K562 (cell line): Measurements from ENCODE around the gene CLCF1. TPM values are rescaled to one million over a fixed set of nuclear protein-coding genes. Genes with fewer than 3 reads are reported as not detected.

Experiments used
- ATAC-seq: fragments of 200-7000 bp; cut with Tn5 transposase; 3 replicates; pipeline ENCODE4 v1.9.1; 2020; ENCODE audit warnings: moderate library complexity
- BruUV-seq: library from RNA; stranded (reverse); fragments of 400-500 nt; replicated peaks from 2 replicates; lab custom pipeline; 2021; lab: Mats Ljungman, UMichigan
- CTCF ChIA-PET: fragments of 300-600 bp; formaldehyde crosslinking; extraction: SDS; loops from one replicate; lab custom pipeline; 2021; ENCODE audit warnings: low intra/inter-chr PET ratio; lab: Yijun Ruan, JAX
- POLR2A ChIA-PET: fragments of 300-600, 350-650 bp; sonication (Branson Sonifier 250); formaldehyde crosslinking; extraction: SDS; loops from one replicate; lab custom pipeline; 2021; ENCODE audit warnings: antibody characterized with exemption, inconsistent platforms; lab: Yijun Ruan, JAX
- DNase-seq, 4 experiments: peaks; one replicate each; pipeline versions ENCODE4 v3.0.0 to v3.0.0-alpha.2; 2011 to 2018; ENCODE audit warnings: low spot score in 3 of 4, mixed read lengths in 3 of 4; ENCODE audit errors: extremely low read depth in 1 of 4
- FAIRE-seq: peaks from 2 replicates; lab custom pipeline; 2011; peaks lifted over from hg19 to GRCh38; lab: Jason Lieb, UNC
- H2AFZ ChIP-seq: 2 replicates; pipeline ENCODE4 v1.6.0; 2011; ENCODE audit warnings: low read depth, low read length, control low read depth, inconsistent platforms
- H3K27ac ChIP-seq: fragments of 200-600 bp; 3 replicates; pipeline ENCODE4 v1.8.0; 2011; ENCODE audit warnings: low read depth, mild to moderate bottlenecking, control low read depth, inconsistent platforms, low read length, moderate library complexity, mixed read lengths; ENCODE audit errors: extremely low read depth
- H3K27me3 ChIP-seq, 2 experiments: fragments of 300-600 bp in 1 of 2; 2 replicates in 1 of 2; 3 replicates in 1 of 2; pipeline versions ENCODE4 v1.6.0 to v1.8.0; 2011; ENCODE audit warnings: inconsistent platforms in 2 of 2, low read length in 2 of 2, mild to moderate bottlenecking in 1 of 2, mixed read lengths in 1 of 2, moderate library complexity in 1 of 2; ENCODE audit not compliant: control insufficient read depth in 2 of 2, insufficient read depth in 2 of 2
- H3K36me3 ChIP-seq: fragments of 300-600 bp; 3 replicates; pipeline ENCODE4 v1.8.0; 2011; ENCODE audit warnings: mild to moderate bottlenecking, low read length, inconsistent platforms; ENCODE audit not compliant: control insufficient read depth, insufficient read depth
- H3K4me1 ChIP-seq, 2 experiments: fragments of 200-600 bp in 1 of 2; replicated peaks in 1 of 2; 2 replicates in 1 of 2; 3 replicates in 1 of 2; pipeline versions ENCODE4 v1.5.1 to v1.8.0; 2011; ENCODE audit warnings: inconsistent platforms in 2 of 2, low read length in 2 of 2, mild to moderate bottlenecking in 1 of 2, mixed read lengths in 1 of 2, moderate library complexity in 1 of 2; ENCODE audit not compliant: control insufficient read depth in 2 of 2, insufficient read depth in 2 of 2
- H3K4me2 ChIP-seq: 2 replicates; pipeline ENCODE4 v1.6.1; 2011; ENCODE audit warnings: low read length, control low read depth, inconsistent platforms, mixed read lengths; ENCODE audit not compliant: insufficient read depth
- H3K4me3 ChIP-seq: fragments of 200-600 bp; sonication (generic), shearing (Covaris generic); 2 replicates; pipeline ENCODE4 v1.5.1; 2016; ENCODE audit warnings: control low read depth, inconsistent platforms
- H3K79me2 ChIP-seq: fragments of 200-600 bp; 3 replicates; pipeline ENCODE4 v1.8.0; 2011; ENCODE audit warnings: low read length, inconsistent platforms; ENCODE audit not compliant: control insufficient read depth, insufficient read depth
- H3K9ac ChIP-seq, 2 experiments: 2 replicates each; pipeline versions ENCODE4 v1.6.0 to v1.6.1; 2011; ENCODE audit warnings: low read depth in 2 of 2, low read length in 2 of 2, control low read depth in 1 of 2, inconsistent platforms in 1 of 2, mild to moderate bottlenecking in 1 of 2, mixed read lengths in 1 of 2; ENCODE audit not compliant: insufficient read depth in 1 of 2
- H3K9me1 ChIP-seq: one replicate; pipeline ENCODE4 v1.6.0; 2011; ENCODE audit warnings: inconsistent platforms, mild to moderate bottlenecking, low read length, moderate library complexity; ENCODE audit not compliant: control insufficient read depth, insufficient read depth
- H3K9me3 ChIP-seq: replicated peaks from 2 replicates; pipeline ENCODE4 v1.5.1; 2011; ENCODE audit warnings: low read depth, low read length, inconsistent platforms; ENCODE audit not compliant: control insufficient read depth, insufficient read depth
- H4K20me1 ChIP-seq: replicated peaks from 2 replicates; pipeline ENCODE4 v1.6.1; 2011; ENCODE audit warnings: low read length, inconsistent platforms, mixed read lengths; ENCODE audit not compliant: control insufficient read depth, insufficient read depth
- HSF4 ChIP-seq: fragments of 250-450 bp; sonication (Bioruptor Pico); IDR thresholded peaks from 2 replicates; pipeline ENCODE4 v2.1.2; 2022; ENCODE audit warnings: mild to moderate bottlenecking, moderate library complexity, borderline replicate concordance
- LEF1 ChIP-seq: fragments of 450-650 bp; IDR thresholded peaks from 2 replicates; pipeline ENCODE4 v1.6.1; 2016; ENCODE audit warnings: mild to moderate bottlenecking
- PCBP2 ChIP-seq: fragments of 200-400 bp; formaldehyde crosslinking; IDR thresholded peaks from 2 replicates; pipeline ENCODE4 v1.6.1; 2018; ENCODE audit warnings: low read length, low read depth, mild to moderate bottlenecking, moderate library complexity; ENCODE audit not compliant: poor library complexity, severe bottlenecking
- SREBF2 ChIP-seq: sonication (generic); formaldehyde crosslinking; IDR thresholded peaks from 2 replicates; pipeline ENCODE4 v1.4.0; 2020; ENCODE audit warnings: mild to moderate bottlenecking, missing genetic modification reagents
- ZNF717 ChIP-seq: fragments of 250-450 bp; sonication (Bioruptor Pico); IDR thresholded peaks from 2 replicates; pipeline ENCODE4 v1.5.0; 2021
- WGBS: fragments of 100-300 bp; shearing (Covaris generic); methylation state at CpG from one replicate; pipeline ENCODE4 v1.1.6; 2016; ENCODE audit warnings: low coverage, mixed read lengths; ENCODE audit not compliant: insufficient coverage; ENCODE audit errors: missing lambda C conversion rate; 5-methylcytosine and 5-hydroxymethylcytosine counted together
- in situ Hi-C: fragments of 300-500 bp; cut with MboI; formaldehyde crosslinking; loops from 4 replicates; pipeline ENCODE4 v1.15.0; 2018; ENCODE audit warnings: inconsistent platforms, mixed read lengths
- intact Hi-C: fragments of 100-400 bp; cut with micrococcal nuclease; formaldehyde crosslinking; loops from 2 replicates; pipeline ENCODE4 v1.14.2; 2022
- polyA plus RNA-seq, 8 experiments: library from polyadenylated mRNA; depleted of rRNA in 4 of 8; stranded (reverse) in 5 of 8; unstranded in 3 of 8; fragments of >200 nt; fragmentation: Nextera tagmentation in 2 of 8; fragmentation: Illumina TruSeq in 1 of 8; extraction: Ambion mirVana in 2 of 8; extraction: Trizol in 1 of 8; gene quantifications; 2 replicates each; pipeline versions ENCODE4 v1.2.1 to v1.2.3, GENCODE V29; 2011 to 2014; ENCODE audit warnings: inconsistent platforms in 1 of 8, missing spikeins in 1 of 8
- total RNA-seq, 7 experiments: library from RNA; depleted of rRNA in 6 of 7; stranded (reverse); fragments of >200 nt in 6 of 7; fragmentation: Illumina TruSeq in 2 of 7; extraction: Trizol in 2 of 7; gene quantifications; 2 replicates each; pipeline versions ENCODE4 v1.2.1 to v1.2.3, GENCODE V29; 2011 to 2021; ENCODE audit warnings: low replicate concordance in 1 of 7
- TF ChIP-seq, protein P1 (sequence below): fragments of 250-450 bp; sonication (Bioruptor Pico); IDR thresholded peaks from 2 replicates; pipeline ENCODE4 v1.4.0; 2020; ENCODE audit warnings: mild to moderate bottlenecking, moderate library complexity
- TF ChIP-seq, protein P2 (sequence below), 2 experiments: fragments of 450-650 bp in 1 of 2; sonication (generic) in 1 of 2; formaldehyde crosslinking in 1 of 2; IDR thresholded peaks; 2 replicates each; pipeline versions ENCODE4 v1.7.1 to v1.9.0; 2016 to 2022; ENCODE audit warnings: inconsistent platforms in 1 of 2, mild to moderate bottlenecking in 1 of 2, missing genetic modification reagents in 1 of 2

Gene CLCF1
- total and polyA plus RNA-seq, 9 of the 15 experiments (the other 6 are each of a cell fraction or from before 2014, with no cell fraction given) = 0.49 to 5.8 (median 3.0) TPM

DNA sequence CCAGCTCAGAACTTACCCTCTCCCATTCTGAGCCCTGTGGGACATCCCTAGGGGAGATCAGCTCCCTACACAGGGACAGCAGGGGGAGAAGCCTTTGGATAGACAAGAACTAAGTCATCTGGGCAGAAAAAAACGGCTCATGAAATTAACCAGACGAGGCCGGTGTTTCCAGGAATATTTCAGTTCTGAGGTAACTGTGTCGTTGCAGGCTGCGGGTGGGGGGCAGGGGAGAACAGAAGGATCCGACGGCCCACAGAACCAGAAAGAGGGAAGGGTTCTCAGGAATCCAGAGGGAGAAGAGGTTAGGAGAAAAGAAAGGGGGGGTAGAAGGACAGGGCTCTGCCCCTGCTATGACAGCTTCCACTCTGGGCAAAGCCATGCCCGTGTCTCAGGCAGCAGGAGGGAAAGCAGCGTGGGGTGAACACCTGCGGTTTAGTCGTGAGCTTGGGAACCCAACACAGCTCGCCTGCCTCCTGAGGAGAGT is 3.6 kb downstream of the CLCF1 start (continued):
- no peak for TF ChIP-seq SREBF2 (CRISPR knock-in tag)

DNA sequence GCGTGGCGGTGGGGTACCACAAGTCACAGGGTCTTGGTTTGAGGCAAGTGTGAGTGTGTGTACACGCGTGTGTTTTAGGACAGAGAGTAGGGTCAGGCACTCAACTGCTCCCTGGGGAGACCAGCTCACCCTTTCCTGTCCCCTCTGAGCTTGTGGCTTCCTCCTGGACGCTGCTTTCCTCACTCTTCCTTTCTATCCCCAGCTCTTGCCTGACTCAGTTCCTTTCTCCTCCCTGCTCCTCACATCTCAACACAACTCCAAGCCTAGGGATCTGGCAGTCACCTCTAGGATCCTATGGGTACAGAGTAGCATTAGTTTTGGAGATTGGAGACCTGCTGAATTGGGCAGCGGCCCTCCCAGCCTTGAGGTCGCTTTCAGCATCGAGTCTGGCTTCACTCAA is 4.1 kb downstream of the CLCF1 start:
- H3K4me3 ChIP-seq = no peak overlapping the region
- H3K27me3 ChIP-seq = no peaks in the 10 kb centered on the region
- H3K4me2 ChIP-seq = no peak overlapping the region
- 91% methylated on average over 8 of the region's 8 CpGs for WGBS
- H3K9ac ChIP-seq = peak overlapping the region in 1 of 2 experiments; percentile 73; a peak in 1 of 4 replicates
- DNase-seq = no peak
- no TSS peak for BruUV-seq
- peaks cover 36% of the 10 kb centered on the region; the same call in 2 of the 3 replicates for H3K79me2 ChIP-seq
- H3K4me1 ChIP-seq = peaks cover 33 to 73% of the 10 kb centered on the region in 2 experiments
- ChIA-PET CTCF (no interaction called here), POLR2A (interaction anchor here (0.6 to 1.4 kb wide), 6 partner anchors 10 to 85 kb away, joined by 3 to 5 read pairs (median 4); partner anchors contain the start of gene PPP1CA)
- peak; percentile 26 for FAIRE-seq
- H3K36me3 ChIP-seq = peaks cover 4% of the 10 kb centered on the region; the same call in 1 of the 3 replicates
- intact Hi-C loops = no loop called here
- ATAC-seq = no peak
- in situ Hi-C loops = no loop called here
- no peaks in the 10 kb centered on the region for H3K9me3 ChIP-seq
- no peaks in the 10 kb centered on the region for H4K20me1 ChIP-seq
- peak overlapping the region; percentile 24; the same call in 1 of the 3 replicates for H3K27ac ChIP-seq
- no peaks in the 10 kb centered on the region for H3K9me1 ChIP-seq
- no peak overlapping the region for H2AFZ ChIP-seq
- TF ChIP-seq, protein P1, sequence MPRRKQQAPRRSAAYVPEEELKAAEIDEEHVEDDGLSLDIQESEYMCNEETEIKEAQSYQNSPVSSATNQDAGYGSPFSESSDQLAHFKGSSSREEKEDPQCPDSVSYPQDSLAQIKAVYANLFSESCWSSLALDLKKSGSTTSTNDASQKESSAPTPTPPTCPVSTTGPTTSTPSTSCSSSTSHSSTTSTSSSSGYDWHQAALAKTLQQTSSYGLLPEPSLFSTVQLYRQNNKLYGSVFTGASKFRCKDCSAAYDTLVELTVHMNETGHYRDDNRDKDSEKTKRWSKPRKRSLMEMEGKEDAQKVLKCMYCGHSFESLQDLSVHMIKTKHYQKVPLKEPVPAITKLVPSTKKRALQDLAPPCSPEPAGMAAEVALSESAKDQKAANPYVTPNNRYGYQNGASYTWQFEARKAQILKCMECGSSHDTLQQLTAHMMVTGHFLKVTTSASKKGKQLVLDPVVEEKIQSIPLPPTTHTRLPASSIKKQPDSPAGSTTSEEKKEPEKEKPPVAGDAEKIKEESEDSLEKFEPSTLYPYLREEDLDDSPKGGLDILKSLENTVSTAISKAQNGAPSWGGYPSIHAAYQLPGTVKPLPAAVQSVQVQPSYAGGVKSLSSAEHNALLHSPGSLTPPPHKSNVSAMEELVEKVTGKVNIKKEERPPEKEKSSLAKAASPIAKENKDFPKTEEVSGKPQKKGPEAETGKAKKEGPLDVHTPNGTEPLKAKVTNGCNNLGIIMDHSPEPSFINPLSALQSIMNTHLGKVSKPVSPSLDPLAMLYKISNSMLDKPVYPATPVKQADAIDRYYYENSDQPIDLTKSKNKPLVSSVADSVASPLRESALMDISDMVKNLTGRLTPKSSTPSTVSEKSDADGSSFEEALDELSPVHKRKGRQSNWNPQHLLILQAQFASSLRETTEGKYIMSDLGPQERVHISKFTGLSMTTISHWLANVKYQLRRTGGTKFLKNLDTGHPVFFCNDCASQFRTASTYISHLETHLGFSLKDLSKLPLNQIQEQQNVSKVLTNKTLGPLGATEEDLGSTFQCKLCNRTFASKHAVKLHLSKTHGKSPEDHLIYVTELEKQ (CRISPR knock-in tag) = no peak
- TF ChIP-seq PCBP2 (no peak), HSF4 (CRISPR knock-in tag) (no peak), ZNF717 (CRISPR knock-in tag) (no peak), LEF1 (no peak)
- TF ChIP-seq, protein P2, sequence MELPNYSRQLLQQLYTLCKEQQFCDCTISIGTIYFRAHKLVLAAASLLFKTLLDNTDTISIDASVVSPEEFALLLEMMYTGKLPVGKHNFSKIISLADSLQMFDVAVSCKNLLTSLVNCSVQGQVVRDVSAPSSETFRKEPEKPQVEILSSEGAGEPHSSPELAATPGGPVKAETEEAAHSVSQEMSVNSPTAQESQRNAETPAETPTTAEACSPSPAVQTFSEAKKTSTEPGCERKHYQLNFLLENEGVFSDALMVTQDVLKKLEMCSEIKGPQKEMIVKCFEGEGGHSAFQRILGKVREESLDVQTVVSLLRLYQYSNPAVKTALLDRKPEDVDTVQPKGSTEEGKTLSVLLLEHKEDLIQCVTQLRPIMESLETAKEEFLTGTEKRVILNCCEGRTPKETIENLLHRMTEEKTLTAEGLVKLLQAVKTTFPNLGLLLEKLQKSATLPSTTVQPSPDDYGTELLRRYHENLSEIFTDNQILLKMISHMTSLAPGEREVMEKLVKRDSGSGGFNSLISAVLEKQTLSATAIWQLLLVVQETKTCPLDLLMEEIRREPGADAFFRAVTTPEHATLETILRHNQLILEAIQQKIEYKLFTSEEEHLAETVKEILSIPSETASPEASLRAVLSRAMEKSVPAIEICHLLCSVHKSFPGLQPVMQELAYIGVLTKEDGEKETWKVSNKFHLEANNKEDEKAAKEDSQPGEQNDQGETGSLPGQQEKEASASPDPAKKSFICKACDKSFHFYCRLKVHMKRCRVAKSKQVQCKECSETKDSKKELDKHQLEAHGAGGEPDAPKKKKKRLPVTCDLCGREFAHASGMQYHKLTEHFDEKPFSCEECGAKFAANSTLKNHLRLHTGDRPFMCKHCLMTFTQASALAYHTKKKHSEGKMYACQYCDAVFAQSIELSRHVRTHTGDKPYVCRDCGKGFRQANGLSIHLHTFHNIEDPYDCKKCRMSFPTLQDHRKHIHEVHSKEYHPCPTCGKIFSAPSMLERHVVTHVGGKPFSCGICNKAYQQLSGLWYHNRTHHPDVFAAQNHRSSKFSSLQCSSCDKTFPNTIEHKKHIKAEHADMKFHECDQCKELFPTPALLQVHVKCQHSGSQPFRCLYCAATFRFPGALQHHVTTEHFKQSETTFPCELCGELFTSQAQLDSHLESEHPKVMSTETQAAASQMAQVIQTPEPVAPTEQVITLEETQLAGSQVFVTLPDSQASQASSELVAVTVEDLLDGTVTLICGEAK (IDR thresholded peaks at IDR 0.05) = no peak
- TF ChIP-seq, protein P2 (CRISPR knock-in tag; IDR thresholded peaks at IDR 0.05) = no peak
